ENCODE results near the gene TOX3.

Gene TOX3

GRCh38 chr16:52547004-52547833, at the start of gene TOX3:
TOX3 (minus strand) TSS chr16:52547143; CDS start chr16:52546723, 420 bp downstream.
- FAIRE-seq = no peak

GRCh38 chr16:52592778-52593177, 45.8 kb upstream of the TOX3 start:
- no peak for FAIRE-seq

GRCh38 chr16:52591934-52592592, 45.1 kb upstream of the TOX3 start:
- no peak for FAIRE-seq

GRCh38 chr16:52591471-52591870, 44.5 kb upstream of the TOX3 start:
- FAIRE-seq = no peak

GRCh38 chr16:52586159-52586558, 39.2 kb upstream of the TOX3 start:
- FAIRE-seq = no peak

GRCh38 chr16:52584354-52585320, 37.7 kb upstream of the TOX3 start:
- FAIRE-seq = no peak

GRCh38 chr16:52581530-52581929, 34.6 kb upstream of the TOX3 start:
- FAIRE-seq = no peak

GRCh38 chr16:52580488-52580887, 33.5 kb upstream of the TOX3 start:
- no peak for FAIRE-seq

- FAIRE-seq = no peak
Measured at GRCh38 chr16:52578829-52579498, 32.0 kb upstream of the TOX3 start.

GRCh38 chr16:52578007-52578828, 31.3 kb upstream of the TOX3 start:
- no peak for FAIRE-seq

GRCh38 chr16:52577130-52577706, 30.3 kb upstream of the TOX3 start:
- FAIRE-seq = no peak

GRCh38 chr16:52573365-52574299, 26.7 kb upstream of the TOX3 start:
- no peak for FAIRE-seq

- no peak for FAIRE-seq
Measured at GRCh38 chr16:52572656-52573055, 25.7 kb upstream of the TOX3 start.

GRCh38 chr16:52570495-52571091, 23.6 kb upstream of the TOX3 start:
- FAIRE-seq = no peak

- FAIRE-seq = no peak
Measured at GRCh38 chr16:52569701-52570100, 22.8 kb upstream of the TOX3 start.

- no peak for FAIRE-seq
Measured at GRCh38 chr16:52568983-52569690, 22.2 kb upstream of the TOX3 start.

- no peak for FAIRE-seq
Measured at GRCh38 chr16:52568495-52568894, 21.6 kb upstream of the TOX3 start.

GRCh38 chr16:52567193-52567592, 20.2 kb upstream of the TOX3 start:
- FAIRE-seq = no peak

Measured in TTC549 (cell line).